Raji (cell line): ENCODE results near the gene NAB2.

Experiments
- POLR2A ChIP-seq: IDR thresholded peaks from 2 replicates; pipeline ENCODE4 v1.6.1; 2011; ENCODE audit warnings: low read depth, low read length, control low read depth; ENCODE audit not compliant: insufficient read depth

NAB2 gene

DNA sequence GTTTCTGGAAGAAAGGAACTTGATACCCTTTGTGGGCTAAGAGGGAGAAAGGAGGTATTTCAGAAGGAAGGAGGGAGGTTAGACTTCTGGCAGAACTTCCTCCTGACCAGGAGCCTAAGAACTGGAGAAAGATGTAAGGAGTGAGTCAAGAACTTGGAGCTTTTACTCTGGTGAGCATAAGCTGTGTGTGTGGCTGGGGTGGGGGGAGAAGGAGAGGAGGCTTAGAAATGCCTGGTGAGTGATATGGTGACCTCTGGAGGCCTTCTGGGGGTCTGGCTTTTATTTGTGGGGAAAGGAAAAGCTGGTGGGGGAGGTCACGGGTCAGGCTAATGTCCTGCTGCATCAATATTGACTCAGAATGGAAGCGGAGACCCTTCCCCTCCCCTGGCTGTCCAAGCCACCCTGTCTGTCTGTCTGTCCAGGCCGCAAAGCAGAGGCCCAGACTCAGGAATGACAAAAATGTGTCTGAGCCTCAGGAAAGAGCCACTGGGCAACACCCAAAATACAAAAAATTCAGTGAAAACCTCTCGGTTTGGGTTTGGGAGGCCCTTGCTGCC, 44.2 kb downstream of the NAB2 start:
- no peak for TF ChIP-seq POLR2A

DNA sequence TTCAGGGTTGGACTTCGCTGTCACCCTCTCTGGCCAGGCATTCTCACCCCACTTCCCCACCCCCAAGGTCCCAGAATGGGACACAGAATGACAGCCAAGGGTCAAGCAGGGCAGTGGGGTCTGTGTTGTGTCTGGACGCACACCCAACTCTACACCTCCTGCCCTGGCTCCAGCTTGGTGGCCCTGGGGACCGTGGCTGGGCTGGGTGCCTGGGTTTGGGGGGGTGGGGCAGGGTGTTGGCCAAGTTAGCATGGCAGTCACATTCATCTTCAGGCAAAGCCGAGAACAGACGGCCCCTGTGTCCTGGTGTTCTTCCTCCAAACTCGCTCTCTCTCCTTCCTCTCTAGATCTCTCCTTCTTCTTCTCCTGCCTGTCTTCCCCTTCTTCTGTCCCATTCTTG, 45.0 kb downstream of the NAB2 start:
- TF ChIP-seq POLR2A: no peak

DNA sequence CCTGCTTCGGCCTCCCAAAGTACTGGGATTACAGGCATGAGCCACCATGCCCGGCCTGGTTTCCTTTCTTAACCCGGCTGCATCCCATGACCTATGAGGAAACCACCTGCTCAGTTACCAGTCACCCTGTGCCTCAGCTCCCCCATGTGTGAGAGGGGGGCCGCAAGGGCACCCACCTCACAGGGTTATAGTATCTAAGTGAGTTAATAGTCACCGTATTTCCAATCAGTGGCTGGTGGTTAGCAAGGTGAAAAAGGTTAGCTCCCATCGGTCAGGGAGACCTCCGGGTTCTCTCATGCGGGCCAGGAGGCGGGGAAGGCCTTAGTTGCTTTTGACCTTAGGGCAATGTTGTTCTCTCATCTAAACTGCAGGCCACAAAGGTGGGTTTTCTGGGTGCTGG, 46.0 kb downstream of the NAB2 start:
- TF ChIP-seq POLR2A: no peak

DNA sequence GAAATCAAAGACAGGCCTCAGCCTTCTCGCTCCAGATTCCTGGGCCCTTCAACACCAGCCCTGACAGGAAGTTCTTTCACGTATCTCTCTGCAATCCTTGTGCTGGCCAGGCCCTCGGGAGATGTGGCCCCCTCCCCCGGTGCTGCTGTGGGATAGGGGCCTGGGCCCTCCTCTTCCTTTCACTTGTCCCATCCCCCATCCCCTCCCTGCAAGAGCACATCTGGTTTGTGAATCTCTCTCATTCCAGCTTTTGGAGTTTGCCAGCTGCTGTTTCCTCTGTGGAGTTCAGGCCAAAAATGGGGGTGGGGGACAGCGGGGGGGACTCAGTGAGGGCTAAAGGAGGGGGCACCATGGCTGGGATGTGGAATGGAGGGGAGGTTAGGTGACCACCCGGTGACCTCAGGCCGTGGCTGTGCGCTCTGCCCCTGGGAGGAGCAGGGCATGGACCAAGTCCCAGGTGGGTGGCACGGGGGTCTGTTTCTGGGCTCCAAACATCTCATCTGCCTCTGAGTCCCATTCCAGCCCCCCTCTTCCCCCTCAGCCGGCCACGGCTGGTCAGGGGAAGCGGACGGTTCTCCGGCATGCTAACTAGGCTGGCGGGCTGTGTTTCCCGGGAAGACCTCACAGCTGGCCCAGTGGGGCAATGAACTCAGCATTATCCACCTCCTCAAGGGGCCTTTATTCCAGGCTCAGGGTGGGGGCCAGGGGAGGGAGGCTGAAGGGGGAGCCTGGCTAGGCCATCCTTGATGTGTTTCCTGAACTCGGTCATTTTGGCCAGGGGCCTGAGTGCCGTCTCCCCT, 46.8 kb downstream of the NAB2 start:
- no peak for TF ChIP-seq POLR2A

DNA sequence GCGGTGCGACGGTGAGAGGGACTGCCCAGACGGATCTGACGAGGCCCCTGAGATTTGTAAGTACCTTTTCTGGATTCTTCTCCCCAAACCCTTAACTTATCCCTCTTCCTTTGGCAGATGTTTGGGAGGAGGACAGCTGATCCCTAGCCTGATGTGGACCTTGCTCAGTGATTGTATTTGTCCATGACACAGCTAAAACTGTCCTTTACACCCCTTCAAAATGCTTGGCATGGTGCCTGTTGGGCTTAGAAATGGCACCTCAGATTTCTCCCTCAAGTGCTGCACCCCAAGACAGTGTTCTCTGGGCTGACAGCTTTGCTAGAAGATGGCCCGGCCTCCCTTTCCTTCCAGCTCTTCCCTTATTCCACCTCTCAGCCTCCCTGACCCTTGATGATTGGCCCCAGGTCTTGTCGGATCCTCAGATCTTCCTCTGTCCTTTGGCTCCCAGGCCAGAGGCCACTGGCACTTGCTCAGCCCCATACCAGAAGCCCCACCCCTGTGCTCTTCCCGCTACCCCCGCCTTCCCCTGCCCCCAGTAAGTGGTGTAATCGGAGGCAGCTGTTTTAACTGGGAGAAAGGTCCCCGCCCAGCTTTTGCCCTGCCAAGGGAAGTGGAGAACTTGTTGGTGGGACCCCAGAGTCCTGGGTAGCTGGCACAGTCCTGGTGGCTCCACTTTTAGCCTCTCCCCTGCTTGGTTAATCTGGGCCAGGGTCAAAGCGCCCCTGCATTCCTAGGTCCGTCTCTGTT, 49.8 kb downstream of the NAB2 start:
- no peak for TF ChIP-seq POLR2A

DNA sequence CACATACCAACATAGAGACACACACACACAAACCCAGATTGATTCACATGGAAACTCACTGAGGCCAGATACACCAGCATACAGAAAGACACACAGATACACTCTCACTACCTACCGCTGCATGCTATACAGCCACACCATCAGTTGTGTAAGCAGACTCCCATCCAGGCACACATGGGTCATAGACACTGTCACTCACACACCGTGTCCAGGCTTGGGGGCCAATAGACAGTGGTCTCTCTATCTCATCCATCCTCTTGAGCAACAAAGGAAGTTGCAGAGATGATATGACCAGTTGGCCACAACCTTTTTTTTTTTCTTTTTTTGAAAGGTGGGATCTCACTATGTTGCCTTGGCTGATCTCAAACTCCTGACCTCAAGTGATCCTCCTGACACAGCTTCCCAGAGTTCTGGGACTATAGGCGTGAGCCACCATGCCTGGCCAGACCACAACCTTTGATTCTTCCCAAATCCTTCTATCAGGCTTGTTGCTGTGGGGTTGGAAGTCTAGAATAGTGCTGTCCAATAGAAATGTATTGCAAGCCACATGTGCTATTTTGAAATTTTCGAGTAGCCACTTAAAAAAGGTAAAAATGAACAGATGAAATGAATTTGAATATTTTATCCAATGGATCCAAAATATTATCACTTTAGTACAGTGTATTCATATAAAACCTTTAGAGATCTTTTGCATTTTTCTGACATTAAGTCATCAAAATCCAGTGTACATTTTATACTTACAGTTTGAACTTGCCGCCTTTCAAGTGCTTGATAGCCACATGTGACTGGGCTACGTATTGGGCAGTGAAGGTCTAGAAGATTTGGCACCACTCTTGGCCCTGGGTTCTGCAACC, 51.1 kb downstream of the NAB2 start:
- no peak for TF ChIP-seq POLR2A

DNA sequence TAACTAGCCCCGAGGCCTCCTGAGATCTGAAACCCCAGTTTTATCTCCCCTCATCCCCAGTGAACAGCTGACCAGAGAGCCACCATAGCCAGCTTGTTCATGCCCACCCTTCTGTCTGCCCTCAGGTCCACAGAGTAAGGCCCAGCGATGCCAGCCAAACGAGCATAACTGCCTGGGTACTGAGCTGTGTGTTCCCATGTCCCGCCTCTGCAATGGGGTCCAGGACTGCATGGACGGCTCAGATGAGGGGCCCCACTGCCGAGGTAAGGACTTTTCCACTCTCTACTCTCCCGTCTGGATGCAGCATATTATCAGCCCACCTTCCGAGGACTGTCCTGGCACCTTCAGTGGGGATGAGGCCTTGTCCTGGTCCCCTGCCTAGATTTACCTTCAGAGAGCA, 52.3 kb downstream of the NAB2 start:
- TF ChIP-seq POLR2A: no peak

DNA sequence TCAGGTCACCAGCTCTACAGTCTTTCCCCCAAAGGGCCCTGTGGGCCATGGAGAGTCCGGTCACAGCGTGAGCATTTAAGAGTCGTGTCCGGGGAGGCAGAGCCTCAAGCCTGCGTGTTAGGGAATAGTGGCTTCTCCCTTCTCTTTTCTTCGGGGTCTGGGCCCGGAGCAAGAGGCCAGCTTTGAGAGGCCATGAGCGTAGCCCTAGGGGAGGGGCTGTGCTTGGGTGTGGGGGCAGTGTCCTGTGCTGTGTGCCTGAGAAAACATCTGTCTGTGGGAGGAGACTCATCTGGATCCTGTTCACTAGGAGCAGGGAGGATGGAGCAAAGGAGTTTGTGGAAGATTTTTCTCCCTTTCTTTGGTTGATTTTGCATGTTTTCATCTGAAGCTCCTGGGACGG, 53.2 kb downstream of the NAB2 start:
- no peak for TF ChIP-seq POLR2A

DNA sequence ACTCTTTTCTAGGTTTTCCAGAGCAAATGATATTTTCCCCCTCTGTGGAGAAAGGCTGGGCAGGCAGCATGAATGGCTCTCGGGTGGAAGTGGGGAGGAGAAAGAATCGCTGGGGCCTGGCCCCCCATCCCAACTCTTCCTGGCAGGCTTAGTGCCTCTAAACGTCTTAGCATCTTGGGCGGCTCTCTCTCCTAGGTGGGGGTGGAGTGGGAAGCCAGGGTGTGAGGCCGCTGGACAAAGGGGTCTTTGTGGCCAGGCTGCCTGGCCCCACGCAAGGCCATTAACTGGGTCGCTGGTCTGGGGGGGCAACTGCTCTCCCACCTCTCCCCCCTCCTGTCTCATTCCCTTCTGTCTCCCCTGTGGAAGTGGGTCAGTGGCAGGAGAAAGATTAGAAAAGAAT, 53.8 kb downstream of the NAB2 start:
- TF ChIP-seq POLR2A: no peak

DNA sequence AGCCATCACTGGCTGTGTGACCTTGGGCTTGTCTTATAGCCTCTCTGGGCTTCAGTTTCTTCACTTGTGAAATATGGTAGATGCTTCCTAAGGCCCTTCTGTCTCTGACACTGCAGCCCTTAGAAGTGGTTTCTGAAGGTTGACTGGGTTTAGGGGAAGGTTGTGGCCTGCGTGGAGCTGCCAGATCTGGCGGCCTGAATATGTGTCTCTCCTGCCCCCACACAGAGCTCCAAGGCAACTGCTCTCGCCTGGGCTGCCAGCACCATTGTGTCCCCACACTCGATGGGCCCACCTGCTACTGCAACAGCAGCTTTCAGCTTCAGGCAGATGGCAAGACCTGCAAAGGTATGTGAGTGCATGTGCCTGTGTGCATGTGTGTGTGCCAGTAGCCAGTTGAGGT, 54.5 kb downstream of the NAB2 start:
- no peak for TF ChIP-seq POLR2A
